ENCODE results near the gene AFG1L.
"Not testable (repeated sequence)": the region's sequence is repeated elsewhere in the genome, so short reads cannot be mapped to it uniquely, and the experiment has no call there.

Gene AFG1L

GRCh38 chr6:108560463-108561308, 265.8 kb downstream of the AFG1L start, which contains the start of gene FOXO3:
FOXO3 (plus strand) TSS chr6:108560917; CDS start chr6:108561209, 292 bp downstream.
- DNase-seq = no peak

DNA sequence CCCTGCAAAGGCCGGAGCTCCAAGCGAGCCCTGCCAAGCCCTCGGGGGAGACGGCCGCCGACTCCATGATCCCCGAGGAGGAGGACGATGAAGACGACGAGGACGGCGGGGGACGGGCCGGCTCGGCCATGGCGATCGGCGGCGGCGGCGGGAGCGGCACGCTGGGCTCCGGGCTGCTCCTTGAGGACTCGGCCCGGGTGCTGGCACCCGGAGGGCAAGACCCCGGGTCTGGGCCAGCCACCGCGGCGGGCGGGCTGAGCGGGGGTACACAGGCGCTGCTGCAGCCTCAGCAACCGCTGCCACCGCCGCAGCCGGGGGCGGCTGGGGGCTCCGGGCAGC, 266.4 kb downstream of the AFG1L start:
- DNase-seq = not testable (repeated sequence)

- no peak for DNase-seq
Observed at GRCh38 chr6:108561742-108562502, 267.1 kb downstream of the AFG1L start.

DNA sequence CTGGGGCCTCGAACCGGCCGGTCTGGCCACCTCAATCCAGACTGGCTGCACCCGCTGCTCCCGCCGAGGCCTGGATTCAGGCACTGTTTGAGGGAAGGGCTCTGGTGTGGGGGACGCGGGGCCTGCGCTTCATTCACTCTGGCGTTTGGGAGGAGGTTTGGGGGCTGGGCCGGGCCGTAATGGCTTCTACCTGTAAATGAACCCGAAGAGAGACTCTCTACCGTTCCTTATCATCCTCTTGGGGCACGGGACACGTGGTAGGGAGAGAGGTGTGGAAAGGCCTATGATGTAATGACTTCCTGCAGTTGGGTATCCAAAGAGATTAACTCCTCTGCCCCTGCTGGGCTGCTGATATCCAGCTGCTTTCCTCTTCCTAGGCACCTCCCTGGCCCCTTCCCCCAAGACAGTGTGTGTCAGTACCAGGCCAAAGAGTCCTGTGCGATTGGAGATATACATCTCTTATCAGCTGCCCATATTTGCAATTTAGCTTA, 267.7 kb downstream of the AFG1L start:
- no peak for DNase-seq

DNA sequence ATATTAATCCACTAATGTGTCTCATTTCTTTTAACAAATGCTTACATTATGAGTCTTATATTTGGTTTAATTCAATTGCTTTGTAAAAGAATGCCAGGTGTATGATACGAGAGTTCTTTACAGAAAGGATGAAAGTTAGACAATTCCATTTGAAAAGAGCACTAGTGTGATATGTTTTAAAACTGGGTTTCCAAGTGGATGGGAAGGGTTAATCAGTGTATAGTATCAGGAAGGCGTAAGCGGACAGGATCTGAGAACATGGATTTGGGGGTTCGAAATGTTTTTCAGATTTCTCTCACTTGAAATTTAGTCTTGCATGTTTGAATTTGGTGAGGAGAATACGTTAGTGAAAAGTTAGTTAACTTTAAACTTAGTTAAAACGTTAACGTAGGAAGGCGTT, 268.4 kb downstream of the AFG1L start:
- no peak for DNase-seq

- DNase-seq = no peak
Observed at GRCh38 chr6:108564178-108564577, 269.3 kb downstream of the AFG1L start.

DNA sequence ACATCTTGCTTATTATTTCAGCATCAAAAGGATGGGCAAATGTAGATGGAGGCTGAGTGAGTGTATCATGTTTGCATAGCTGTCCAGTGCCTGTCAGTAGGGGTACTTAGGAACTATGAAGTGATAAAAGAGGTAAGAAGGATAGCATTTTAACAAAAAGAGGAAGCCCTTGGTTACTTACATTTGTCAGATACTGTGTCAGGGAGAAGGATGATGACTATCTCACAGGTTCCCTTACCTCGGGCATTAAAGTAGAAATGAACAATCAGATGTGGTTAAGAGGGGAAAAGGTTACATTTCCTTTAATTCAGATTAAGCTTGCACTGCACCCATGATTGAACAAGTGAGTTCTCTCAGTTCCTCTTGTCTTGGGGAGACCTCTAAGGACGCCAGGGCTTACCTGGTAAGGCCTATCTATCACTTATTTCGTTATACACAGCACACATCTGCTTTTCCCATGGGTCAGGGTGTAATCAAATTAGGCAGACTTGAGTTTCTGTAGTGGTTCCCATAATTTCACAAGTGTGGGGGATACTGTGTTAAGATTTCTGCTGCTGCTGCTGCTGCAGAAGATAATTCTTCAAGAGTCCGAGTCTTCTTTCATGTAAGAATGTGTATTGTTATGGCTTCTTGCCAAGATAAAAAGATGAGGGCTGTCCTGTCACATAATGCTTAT, 270.4 kb downstream of the AFG1L start:
- no peak for DNase-seq

DNA sequence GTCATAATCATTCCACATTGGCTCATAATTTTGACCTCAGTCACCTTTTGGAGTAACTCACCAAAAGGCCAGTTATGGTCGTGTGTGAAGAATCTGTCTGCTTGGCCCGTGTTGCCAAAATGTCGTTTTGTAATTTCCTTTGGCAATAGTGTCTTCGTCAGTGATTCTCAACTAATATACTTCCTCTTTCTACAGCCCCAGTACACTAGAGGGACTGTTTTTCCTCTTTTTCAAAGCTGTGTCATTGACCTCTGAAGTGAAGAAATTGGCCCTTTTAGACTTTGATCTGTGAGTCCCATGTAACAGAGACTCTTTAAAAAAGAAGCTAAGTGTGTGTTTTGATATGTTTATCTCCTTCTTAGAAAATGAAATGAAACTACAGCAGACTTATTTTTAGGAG, 271.0 kb downstream of the AFG1L start:
- no peak for DNase-seq

GRCh38 chr6:108566406-108566805, 271.6 kb downstream of the AFG1L start:
- DNase-seq = no peak

DNA sequence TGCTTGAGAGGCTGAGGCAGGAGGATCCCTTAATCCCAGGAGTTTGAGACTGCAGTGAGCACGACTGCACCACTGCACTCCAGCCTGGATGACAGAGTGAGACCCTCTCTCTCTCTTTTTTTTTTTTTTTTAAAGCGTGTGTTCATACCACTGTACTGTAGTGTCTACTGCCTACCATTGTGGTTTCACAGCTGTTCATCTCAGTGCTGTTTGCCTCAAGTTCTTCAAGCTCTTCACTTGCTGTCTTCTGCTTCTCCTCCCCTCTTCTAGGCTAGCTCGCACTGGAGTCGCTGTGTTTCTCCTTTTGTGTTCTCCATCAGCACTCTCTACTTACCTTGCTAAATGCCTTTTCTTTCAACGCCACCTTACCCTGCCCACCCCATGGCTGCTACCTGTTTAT, 273.2 kb downstream of the AFG1L start:
- DNase-seq = no peak

- no peak for DNase-seq
Observed at GRCh38 chr6:108568551-108569305, 273.9 kb downstream of the AFG1L start.

DNA sequence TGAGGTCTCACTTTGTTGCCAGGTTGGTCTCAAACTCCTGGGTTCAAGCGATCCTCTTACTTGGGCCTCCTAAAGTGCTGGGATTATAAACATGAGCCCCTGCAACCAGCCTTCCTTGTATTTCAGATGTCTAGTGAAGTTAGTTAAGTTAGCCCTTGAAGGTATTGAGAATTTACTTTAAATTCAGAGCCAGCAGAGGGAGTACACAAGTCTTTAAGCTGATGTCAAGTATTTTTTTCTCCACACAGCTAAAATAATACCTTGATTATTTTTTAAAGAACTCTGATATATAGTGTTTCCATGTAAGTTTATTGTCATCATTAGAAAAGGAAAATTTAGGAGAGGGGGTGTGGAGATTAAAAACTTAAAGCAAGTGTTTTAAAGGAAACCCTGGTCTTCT, 275.7 kb downstream of the AFG1L start:
- DNase-seq = no peak

DNA sequence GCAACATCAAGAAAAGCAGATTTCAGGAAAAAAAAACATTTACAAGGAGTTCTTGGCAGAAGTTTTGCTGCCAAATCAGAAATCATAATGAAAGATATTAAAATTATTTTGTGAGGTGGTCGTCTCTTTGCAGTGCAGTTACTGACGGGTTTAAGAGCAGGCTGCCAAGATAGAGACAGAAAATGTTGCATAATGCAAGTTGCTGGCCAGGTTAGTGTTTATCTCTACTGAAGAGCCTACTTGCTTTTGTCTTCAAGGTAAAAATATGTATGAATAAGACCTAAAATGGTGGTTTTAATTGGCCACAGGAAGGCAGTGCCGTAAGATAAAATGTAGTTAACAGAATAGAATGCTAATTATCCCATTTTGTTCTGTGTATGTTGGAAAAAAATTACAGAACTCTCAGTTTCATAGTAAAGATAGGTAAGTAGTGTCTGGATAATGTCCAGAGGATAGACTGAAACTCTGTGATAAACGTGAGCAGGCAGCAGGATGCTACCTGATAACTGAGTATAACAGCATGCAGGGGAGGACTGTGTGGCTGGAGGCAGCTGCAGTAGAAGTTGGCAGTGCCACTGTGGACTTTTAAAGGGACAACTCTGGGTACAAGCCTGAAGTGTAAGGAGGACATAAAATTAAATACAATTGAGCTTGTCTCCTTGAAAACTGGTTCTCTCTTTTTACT, 279.7 kb downstream of the AFG1L start:
- DNase-seq = no peak
